GM21515 (cell line): ENCODE results near the gene OR51L1.

ENCODE experiments used
- ATAC-seq: cut with Tn5 transposase; IDR thresholded peaks from one replicate; pipeline ENCODE4 v1.9.1; 2021; ENCODE audit not compliant: unreplicated experiment

OR51L1 gene

DNA sequence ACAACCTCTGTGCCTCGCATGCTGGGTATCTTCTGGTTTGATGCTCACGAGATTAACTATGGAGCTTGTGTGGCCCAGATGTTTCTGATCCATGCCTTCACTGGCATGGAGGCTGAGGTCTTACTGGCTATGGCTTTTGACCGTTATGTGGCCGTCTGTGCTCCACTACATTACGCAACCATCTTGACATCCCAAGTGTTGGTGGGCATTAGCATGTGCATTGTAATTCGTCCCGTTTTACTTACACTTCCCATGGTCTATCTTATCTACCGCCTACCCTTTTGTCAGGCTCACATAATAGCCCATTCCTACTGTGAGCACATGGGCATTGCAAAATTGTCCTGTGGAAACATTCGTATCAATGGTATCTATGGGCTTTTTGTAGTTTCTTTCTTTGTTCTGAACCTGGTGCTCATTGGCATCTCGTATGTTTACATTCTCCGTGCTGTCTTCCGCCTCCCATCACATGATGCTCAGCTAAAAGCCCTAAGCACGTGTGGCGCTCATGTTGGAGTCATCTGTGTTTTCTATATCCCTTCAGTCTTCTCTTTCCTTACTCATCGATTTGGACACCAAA lies 52.2 kb downstream of the OR51L1 start:
- ATAC-seq: no peak
